ENCODE data around the gene ARL14EPL.
"Not testable (repeated sequence)": the region's sequence is repeated elsewhere in the genome, so short reads cannot be mapped to it uniquely, and the experiment has no call there.

The ARL14EPL gene

GRCh38 chr5:116088062-116088461 is 55.8 kb downstream of the ARL14EPL start:
- no peaks in the 10 kb centered on the region for H3K9me3 ChIP-seq (ENCODE audit: severe bottlenecking)
- no peak for DNase-seq
- H3K4me3 ChIP-seq (ENCODE audit: low read depth, low read length) = no peak overlapping the region
- H3K27ac ChIP-seq = no peak overlapping the region
- no peaks in the 10 kb centered on the region for H3K27me3 ChIP-seq (ENCODE audit: insufficient read depth, low read depth, severe bottlenecking)
- H3K36me3 ChIP-seq = peaks cover 15% of the 10 kb centered on the region
- TF ChIP-seq CTCF (IDR thresholded peaks at IDR 0.05; ENCODE audit: low read depth, low read length) = no peak

GRCh38 chr5:116090302-116090701 is 58.0 kb downstream of the ARL14EPL start:
- Histone ChIP-seq H3K9me3 (ENCODE audit: severe bottlenecking) (no peaks in the 10 kb centered on the region), H3K27me3 (ENCODE audit: insufficient read depth, low read depth, severe bottlenecking) (no peaks in the 10 kb centered on the region), H3K27ac (no peak overlapping the region), H3K36me3 (peaks cover 26% of the 10 kb centered on the region), H3K4me3 (ENCODE audit: low read depth, low read length) (no peak overlapping the region)
- DNase-seq = no peak
- no peak for TF ChIP-seq CTCF (IDR thresholded peaks at IDR 0.05; ENCODE audit: low read depth, low read length)

- H3K27ac ChIP-seq = no peak overlapping the region
These were observed 59.1 kb downstream of the ARL14EPL start for GRCh38 chr5:116091416-116091815.

GRCh38 chr5:116097301-116097700 is 65.0 kb downstream of the ARL14EPL start:
- H3K4me3 ChIP-seq (ENCODE audit: low read depth, low read length) = no peak overlapping the region
- H3K27ac ChIP-seq = no peak overlapping the region
- no peak for DNase-seq
- peaks cover 21% of the 10 kb centered on the region for H3K36me3 ChIP-seq
- no peak for TF ChIP-seq CTCF (IDR thresholded peaks at IDR 0.05; ENCODE audit: low read depth, low read length)
- H3K27me3 ChIP-seq (ENCODE audit: insufficient read depth, low read depth, severe bottlenecking) = no peaks in the 10 kb centered on the region
- no peaks in the 10 kb centered on the region for H3K9me3 ChIP-seq (ENCODE audit: severe bottlenecking)

More at GRCh38 chr5:116091416-116091815, 59.1 kb downstream of the ARL14EPL start:
- no peak overlapping the region for H3K4me3 ChIP-seq (ENCODE audit: low read depth, low read length)
- no peaks in the 10 kb centered on the region for H3K9me3 ChIP-seq (ENCODE audit: severe bottlenecking)
- H3K27me3 ChIP-seq (ENCODE audit: insufficient read depth, low read depth, severe bottlenecking) = no peaks in the 10 kb centered on the region
- no peak for TF ChIP-seq CTCF (IDR thresholded peaks at IDR 0.05; ENCODE audit: low read depth, low read length)
- no peak for DNase-seq
- peaks cover 24% of the 10 kb centered on the region for H3K36me3 ChIP-seq

- H3K27ac ChIP-seq = no peak overlapping the region
- no peak for DNase-seq
- TF ChIP-seq CTCF (IDR thresholded peaks at IDR 0.05; ENCODE audit: low read depth, low read length) = no peak
- H3K9me3 ChIP-seq (ENCODE audit: severe bottlenecking) = no peaks in the 10 kb centered on the region
- no peak overlapping the region for H3K4me3 ChIP-seq (ENCODE audit: low read depth, low read length)
- H3K27me3 ChIP-seq (ENCODE audit: insufficient read depth, low read depth, severe bottlenecking) = no peaks in the 10 kb centered on the region
- H3K36me3 ChIP-seq = peaks cover 7% of the 10 kb centered on the region
These were observed 66.7 kb downstream of the ARL14EPL start for GRCh38 chr5:116098998-116099397.

GRCh38 chr5:116104941-116105340 is 72.7 kb downstream of the ARL14EPL start:
- H3K27ac ChIP-seq; H3K27me3 ChIP-seq (ENCODE audit: insufficient read depth, low read depth, severe bottlenecking); DNase-seq; H3K9me3 ChIP-seq (ENCODE audit: severe bottlenecking); H3K4me3 ChIP-seq (ENCODE audit: low read depth, low read length); H3K36me3 ChIP-seq: not testable (repeated sequence)

Data from WERI-Rb-1 (cell line).